Middle frontal gyrus (tissue), 1 donor: ENCODE measurements around the gene TMEM176A.
"Not testable (repeated sequence)": the region's sequence is repeated elsewhere in the genome, so short reads cannot be mapped to it uniquely, and the experiment has no call there.

Source experiments
- DNase-seq: peaks from one replicate; pipeline ENCODE4 v3.0.0-alpha.2; 2015; ENCODE audit warnings: low spot score; ENCODE audit errors: extremely low spot score

Gene TMEM176A

DNA sequence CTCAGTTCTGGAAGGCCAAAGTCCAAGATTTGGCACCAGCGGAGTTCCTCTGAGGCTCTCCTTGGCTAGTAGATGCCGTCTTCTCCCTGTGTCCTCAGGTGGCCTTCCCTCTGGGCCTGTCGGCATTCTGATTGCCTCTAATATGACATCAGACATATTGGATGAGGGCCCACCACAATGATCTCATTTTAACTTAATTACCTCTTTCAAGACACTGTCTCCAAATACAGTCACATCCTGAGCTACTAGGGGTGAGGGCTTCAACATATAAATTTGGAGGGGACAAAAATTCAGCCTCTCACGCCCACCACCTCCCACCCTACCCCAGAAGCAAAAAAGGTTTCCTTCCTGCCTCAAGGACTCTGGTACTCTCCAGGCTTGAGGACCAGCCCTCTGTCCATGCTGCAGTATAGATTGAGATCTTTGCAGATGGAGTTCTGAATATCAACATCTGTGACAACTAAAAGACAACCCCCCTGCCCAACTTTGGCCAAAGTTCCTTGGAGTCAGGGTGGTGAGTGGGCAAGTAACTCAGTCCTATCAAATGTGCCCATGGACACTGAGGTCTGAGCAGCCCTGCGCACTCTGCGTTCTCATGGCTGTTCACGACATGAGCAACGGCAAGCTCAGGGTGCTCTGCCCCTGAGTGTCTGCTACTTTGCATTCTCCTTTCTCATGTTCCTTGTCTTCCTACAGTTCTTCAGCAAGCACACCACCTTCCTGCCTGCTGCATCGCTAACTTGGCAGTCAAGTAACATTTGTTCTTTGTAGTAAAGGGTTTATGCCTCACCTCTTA, 11.9 kb upstream of the TMEM176A start:
- DNase-seq, result no peak

- DNase-seq, result no peak
These were observed 10.0 kb upstream of the TMEM176A start for GRCh38 chr7:150790416-150791075.

GRCh38 chr7:150791304-150791703, 9.3 kb upstream of the TMEM176A start:
- DNase-seq, result no peak

- no peak for DNase-seq
These were observed 8.7 kb upstream of the TMEM176A start for GRCh38 chr7:150791746-150792452.

GRCh38 chr7:150793569-150794238, 6.9 kb upstream of the TMEM176A start:
- no peak for DNase-seq

- DNase-seq, result no peak
These were observed 2.9 kb upstream of the TMEM176A start for GRCh38 chr7:150797661-150798060.

GRCh38 chr7:150799156-150799555, 1.4 kb upstream of the TMEM176A start:
- DNase-seq, result no peak

- no peak for DNase-seq
These were observed 608 bp upstream of the TMEM176A start, which contains the start of gene TMEM176B for GRCh38 chr7:150799741-150800580. TSS of gene TMEM176B (minus strand) at chr7:150800364. CDS start at chr7:150796569, 3,795 bp downstream.

DNA sequence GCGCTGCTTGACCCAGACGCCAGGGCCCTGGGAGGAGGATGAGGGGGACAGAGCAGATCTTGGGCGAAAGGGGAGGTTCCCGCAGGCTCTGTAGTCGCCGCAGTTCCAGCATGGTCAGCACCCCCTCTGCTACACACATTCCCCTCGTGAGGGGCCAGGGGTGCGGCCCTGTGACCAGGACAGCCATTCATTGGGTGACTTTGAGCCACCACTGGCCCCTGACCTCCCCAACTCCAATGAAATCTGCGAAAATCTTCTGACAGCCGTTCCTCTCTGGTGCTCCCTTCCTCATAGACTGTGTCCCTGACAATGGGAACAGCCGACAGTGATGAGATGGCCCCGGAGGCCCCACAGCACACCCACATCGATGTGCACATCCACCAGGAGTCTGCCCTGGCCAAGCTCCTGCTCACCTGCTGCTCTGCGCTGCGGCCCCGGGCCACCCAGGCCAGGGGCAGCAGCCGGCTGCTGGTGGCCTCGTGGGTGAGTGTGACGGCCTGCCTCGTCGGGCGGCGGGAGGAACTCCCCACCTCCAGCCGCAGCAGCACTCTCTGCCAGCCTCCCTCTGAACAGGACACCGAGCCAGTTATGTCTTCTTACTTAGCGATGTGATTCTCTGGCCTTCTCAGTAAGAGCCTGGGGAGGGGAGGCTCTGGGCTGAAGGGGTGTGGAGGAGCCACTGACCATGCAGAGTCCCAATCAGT, 825 bp downstream of the TMEM176A start:
- no peak for DNase-seq

GRCh38 chr7:150801946-150802771, 1.6 kb downstream of the TMEM176A start:
- no peak for DNase-seq

GRCh38 chr7:150803161-150803860, 2.7 kb downstream of the TMEM176A start:
- DNase-seq, result no peak

- no peak for DNase-seq
These were observed 4.2 kb downstream of the TMEM176A start for GRCh38 chr7:150804802-150805201.

DNA sequence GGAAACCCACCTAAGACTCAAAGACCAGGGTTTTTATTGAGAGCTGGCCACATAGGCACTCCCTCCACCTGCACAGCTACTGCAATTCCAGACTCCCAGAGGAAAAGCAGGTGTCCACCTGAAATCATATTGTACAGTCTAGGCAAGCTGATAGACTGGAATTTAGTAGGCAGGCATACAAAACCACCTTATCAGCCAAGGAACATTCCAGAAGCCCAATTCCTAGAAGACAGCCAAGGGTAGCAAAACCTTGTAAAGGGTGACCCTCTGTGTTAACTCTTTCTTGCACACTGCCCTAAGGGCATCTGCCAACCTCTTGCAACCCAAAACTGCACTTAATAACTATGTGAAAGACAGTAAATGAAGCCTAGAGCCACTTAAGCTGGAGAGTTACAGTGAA, 5.3 kb downstream of the TMEM176A start:
- no peak for DNase-seq

DNA sequence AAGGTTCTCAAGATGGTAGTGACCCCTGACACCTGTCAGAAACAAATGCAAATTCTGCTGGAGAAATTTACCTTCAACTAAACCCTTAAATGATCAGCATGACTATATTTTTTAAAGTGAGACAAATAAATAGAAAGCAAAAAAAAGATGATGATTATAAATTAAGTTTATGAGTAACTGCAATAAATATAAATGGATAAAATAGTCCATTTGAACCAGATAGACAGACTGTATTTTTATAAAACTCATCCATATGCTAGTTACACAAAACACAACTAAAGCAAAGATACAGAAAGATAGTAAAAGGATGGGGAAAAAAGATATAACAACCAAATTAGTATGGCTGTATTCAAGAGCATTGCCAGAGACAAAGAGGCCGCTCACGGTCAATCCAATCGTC, 5.9 kb downstream of the TMEM176A start:
- no peak for DNase-seq

DNA sequence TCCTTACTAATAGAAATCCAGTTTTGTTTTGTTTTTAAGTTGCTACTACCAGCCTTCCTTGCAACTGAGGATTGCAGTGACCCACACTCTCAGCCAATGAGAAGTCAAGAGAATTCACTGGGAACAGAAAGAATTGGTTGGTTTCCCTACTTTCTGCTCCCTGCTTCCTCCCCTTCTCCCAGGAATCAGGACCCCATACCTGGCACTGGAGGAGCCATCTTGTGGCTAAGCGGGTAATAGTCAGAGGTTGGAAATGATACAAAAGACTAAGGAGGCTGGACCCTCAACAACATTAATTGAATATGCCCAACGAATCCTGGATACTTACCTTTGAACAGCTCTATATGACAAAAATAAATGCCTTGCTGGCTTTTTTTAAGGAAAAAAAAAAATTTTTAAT, 6.3 kb downstream of the TMEM176A start:
- no peak for DNase-seq

GRCh38 chr7:150807616-150808438, 7.3 kb downstream of the TMEM176A start:
- not testable (repeated sequence) for DNase-seq

- DNase-seq, result no peak
These were observed 13.9 kb downstream of the TMEM176A start for GRCh38 chr7:150814328-150815001.
